GM13977 (cell line): Measurements from ENCODE around the gene TAF5L.
"Not testable (repeated sequence)": the region's sequence is repeated elsewhere in the genome, so short reads cannot be mapped to it uniquely, and the experiment has no call there.

Source experiments
- DNase-seq: peaks from one replicate; pipeline ENCODE4 v3.0.0; 2012; ENCODE audit warnings: low spot score
- CTCF ChIP-seq: IDR thresholded peaks from 2 replicates; pipeline ENCODE4 v1.5.1; 2012; ENCODE audit warnings: mild to moderate bottlenecking, control low read depth; ENCODE audit not compliant: insufficient read depth; ENCODE audit errors: extremely low read depth, missing control alignments
- in situ Hi-C: fragments of 300-500 bp; cut with MboI; formaldehyde crosslinking; loops from one replicate; pipeline ENCODE4 v1.12.0; 2022; ENCODE audit warnings: low sequenced_read_pairs, low pct_unique_long_range_greater_than_20kb, mixed read lengths, inconsistent platforms; ENCODE audit not compliant: unreplicated experiment

The TAF5L gene

GRCh38 chr1:229563701-229564100, 62.2 kb downstream of the TAF5L start:
- TF ChIP-seq CTCF, result no peak
- DNase-seq, result no peak
- in situ Hi-C loops, result no loop called here

- in situ Hi-C loops, result no loop called here
- no peak for TF ChIP-seq CTCF
- no peak for DNase-seq
These were observed 62.7 kb downstream of the TAF5L start for GRCh38 chr1:229563241-229563640.

GRCh38 chr1:229562686-229563085, 63.2 kb downstream of the TAF5L start:
- in situ Hi-C loops, result no loop called here
- no peak for TF ChIP-seq CTCF
- DNase-seq, result no peak

- DNase-seq, result no peak
- in situ Hi-C loops, result no loop called here
- no peak for TF ChIP-seq CTCF
These were observed 64.8 kb downstream of the TAF5L start for GRCh38 chr1:229561141-229561540.

GRCh38 chr1:229560124-229560523, 65.8 kb downstream of the TAF5L start:
- in situ Hi-C loops, DNase-seq: not testable (repeated sequence)

GRCh38 chr1:229559336-229559801, 66.6 kb downstream of the TAF5L start:
- DNase-seq, in situ Hi-C loops: not testable (repeated sequence)

- TF ChIP-seq CTCF, result peak; percentile 92
- DNase-seq, result peak; percentile 97
- in situ Hi-C loops, result no loop called here
These were observed 67.2 kb downstream of the TAF5L start, which contains the start of gene ABCB10 for GRCh38 chr1:229558460-229559335. ABCB10 (minus strand) TSS chr1:229558707; CDS start chr1:229558652, 55 bp downstream.
